ENCODE data around the gene TIMP3.

- no peak for TF ChIP-seq CTCF (IDR thresholded peaks at IDR 0.05 in 8 of 11, conservative IDR thresholded peaks at IDR 0.05 in 3 of 11)
- no peak for TF ChIP-seq POLR2A (IDR thresholded peaks at IDR 0.05)
Measured at GRCh38 chr22:32791056-32791455, 10.4 kb upstream of the TIMP3 start.

Data from spleen (tissue), 7 donors.